NCI-H345 treated with DMSO at 0.1 percent for 48 hours (cell line): ENCODE data around the gene MLYCD.

Experiments used
- DNase-seq: peaks from one replicate; lab custom pipeline; 2025; ENCODE audit not compliant: unreplicated experiment; lab: John Stamatoyannopoulos, UW

Gene MLYCD

DNA sequence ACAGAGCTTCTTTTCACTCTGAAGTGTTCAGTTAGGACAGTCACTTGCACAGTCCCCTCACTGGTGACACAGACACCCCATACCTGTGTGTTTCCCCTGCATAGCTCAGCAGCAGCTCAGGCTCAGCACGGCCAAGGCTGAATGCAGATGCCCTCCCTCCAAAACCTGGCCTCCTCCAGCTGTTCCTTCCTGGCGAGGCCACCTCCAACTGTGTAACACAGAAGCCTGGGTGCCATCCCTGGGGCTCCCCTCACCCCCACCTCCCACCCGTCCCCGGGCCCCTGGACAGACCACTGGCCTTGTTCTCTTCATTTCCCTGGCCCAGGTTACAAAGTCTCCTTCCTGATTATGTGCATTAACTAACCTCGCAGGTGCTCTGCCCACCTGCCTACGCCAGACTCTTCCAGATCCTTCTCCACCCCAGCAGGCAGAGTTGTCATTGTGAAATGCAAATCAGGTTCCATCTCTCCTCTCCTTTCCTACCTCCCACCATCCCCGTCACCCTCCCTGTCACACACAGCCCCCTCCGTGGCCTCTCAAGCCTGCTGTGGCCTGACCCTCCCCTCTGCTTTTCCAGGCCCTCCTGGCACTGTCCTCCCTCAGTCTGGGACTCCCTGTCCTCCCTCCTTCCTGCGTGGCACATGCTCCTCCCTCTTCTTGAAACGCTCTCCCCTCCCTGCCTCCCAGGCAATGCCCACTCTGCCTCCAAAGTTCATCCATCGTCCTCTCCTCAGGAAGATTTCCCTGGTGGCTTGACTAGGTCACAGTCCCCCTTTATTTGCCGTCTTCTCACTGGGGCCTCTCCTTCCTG, 26.4 kb downstream of the MLYCD start:
- no peak for DNase-seq

DNA sequence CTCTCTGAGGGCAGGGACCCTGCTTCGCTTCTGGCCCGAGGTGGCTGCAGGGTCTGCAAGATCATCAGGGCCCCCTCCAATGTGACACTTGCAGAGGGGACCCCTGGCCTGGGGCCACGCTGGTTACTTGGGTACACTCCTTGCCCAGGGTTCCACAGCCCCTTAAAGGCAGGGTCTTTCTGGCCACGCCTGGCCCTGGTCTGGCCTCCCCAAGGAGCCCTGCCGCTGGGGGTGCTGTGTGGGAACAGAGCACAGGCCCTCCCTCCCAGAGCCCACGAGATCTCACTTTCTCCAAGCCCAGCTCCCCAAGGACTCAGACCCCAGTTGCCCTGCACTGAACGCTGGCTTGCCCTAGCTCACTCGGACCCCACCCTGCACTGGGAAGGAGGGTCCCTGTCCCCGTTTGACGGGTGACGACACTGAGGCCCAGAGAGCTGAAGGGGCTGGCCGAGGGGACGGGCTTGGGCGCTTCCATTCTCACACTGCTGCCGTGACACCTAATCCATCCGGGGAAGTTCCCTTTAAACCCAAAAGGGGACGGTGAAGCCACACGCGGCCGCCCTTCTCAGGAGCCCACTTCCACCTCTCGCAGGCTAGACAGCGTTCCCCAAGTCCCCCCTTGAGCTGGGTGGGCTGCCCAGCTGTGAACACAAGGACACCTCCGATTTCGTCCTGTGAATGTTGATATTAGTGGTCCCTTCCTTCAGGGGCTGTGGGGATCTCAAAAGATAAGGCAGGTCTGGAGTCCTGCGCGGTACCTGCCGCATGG, 27.2 kb downstream of the MLYCD start:
- no peak for DNase-seq

- no peak for DNase-seq
These were observed 27.9 kb downstream of the MLYCD start for GRCh38 chr16:83926726-83927397.

DNA sequence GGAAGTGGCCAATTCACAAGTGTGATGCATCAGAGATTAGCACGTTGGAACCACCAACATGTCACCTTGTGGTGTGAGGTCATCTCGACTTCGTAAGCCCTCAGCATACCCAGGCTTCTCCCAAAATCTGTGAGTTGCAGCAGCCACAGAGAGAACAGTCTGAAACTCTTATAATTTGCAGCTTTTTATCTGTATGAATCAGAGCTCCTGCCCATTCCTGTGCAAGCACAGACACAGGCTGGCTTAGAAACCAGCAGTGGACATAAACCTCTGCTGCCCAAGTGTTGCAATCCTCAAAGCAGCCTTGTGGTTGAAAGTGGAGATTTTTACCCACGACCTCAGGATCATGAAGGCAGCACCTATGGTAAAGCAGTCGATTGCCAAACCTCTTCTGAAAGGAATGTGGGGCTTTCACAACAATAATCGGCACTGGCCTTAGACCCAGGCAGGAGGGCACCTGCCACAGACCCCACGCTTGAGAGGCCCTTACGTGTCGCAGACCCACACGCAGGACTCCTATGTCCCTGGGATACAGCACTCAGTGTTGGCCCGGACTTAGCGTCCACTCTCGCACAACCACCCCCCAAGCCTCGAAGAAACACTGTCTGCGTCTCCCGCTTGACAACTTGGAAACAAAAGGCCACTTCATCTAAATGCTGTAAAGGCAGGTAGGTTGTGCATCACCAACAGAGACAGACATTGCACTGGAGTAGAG, 29.6 kb downstream of the MLYCD start:
- DNase-seq: no peak

DNA sequence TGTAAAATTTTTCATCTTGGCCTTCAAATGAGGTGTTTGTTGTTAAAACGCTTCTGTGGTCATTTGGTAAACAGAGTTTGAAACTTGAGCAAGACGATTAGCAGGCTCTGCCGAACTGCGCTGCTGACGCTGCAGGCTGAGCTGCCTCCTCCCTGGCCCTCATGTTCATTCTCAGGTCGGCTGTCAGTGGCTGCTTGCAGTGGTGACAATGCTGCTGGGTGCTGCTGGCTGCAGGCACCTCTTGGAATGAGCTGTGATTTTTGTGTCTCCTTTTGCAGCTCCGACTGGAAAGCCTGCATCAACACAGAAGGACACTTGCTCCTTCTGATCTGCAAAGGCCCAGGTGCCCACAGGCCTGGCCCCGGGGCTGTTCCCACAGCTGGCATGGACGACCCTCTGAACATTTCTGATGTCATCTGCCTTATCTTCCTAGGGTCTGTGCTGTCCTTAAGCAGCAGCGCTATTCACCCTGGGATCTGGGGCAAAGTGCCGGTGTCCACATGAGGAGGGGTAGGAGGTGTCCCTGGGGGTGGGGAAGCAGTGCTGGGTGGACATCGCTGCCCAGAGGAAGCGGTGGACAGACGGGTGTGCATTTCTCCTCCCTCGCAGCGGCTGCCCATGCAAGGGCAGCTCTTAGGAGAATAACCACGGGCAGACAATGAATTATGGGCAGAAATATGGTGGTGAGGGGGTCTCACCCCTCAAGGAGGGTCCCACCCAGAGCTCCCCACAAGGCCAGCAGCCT, 31.1 kb downstream of the MLYCD start:
- no peak for DNase-seq

- DNase-seq: no peak
These were observed 32.0 kb downstream of the MLYCD start for GRCh38 chr16:83930730-83931500.

DNA sequence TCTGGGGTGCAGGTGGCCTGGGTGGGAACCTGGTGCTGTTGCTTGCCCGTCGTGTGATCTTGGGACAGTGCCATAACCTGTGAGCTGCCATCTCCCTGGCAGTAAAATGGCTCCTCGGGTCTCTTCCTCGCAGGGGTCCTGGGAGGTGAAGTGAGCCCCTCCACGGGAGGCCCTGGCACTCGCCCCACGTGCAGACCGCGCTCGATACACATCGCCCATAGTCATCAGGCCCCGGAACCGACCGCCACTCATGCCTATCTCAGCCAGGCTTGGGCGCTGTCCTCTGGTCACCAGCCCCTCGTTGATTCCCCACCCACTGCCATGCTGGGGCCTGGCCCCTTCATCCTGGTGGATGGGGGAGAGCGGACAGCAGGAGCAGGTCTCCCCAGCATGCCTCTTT, 32.6 kb downstream of the MLYCD start:
- no peak for DNase-seq

DNA sequence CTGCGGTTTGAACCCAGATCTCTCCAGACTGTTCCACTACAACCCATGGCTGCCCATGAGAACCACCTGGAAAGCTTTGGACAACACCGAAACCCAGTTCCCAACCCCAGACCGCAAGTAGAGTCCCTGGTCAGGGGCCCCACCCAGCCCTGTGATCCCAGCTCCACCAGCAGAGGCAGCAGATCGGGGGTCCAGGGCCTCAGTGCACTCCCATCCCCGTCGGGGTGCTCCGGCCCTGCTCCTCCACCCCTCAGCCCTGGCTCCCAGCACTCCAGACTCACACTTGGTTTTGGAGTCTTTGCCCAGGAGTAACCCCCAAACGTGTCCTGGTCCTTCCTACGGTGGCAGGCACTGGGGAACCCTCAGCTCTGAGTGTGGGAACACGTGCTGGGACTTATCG, 33.4 kb downstream of the MLYCD start:
- DNase-seq: no peak

DNA sequence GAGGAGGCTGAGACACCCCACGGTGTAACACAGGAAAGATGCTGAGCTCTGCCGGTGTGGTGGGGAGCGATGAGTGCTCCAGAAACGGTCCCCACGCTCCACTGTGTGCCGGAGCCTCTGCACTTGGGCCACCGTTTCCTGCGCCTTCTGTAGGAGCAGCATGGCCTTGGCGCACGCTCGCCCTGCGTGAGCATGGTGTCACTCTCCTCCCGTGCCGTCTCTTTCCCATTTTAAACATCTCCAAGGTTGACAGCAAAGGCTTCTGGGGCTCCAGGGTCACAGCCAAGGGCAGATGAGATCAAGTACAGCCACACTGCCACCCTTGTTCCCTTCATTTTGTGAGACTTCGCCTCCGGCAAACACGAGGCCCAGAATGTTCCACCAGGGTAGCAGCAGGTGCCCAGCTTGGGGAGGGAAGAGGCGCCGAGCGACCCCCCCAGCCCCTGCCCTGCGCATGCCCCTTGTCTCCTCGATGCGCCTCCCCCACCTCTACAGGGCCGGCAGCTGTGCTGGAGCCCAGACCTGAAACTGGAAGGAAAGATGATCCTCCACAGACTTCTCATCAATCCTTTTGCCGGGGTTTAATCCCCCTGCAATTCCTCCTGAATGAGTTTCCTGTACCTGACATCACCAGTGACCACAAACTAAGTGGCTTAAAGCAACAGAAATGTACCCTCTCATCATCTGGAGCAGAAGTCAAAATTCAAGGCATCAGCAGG, 34.2 kb downstream of the MLYCD start:
- DNase-seq: no peak

GRCh38 chr16:83933885-83934683, 35.2 kb downstream of the MLYCD start:
- no peak for DNase-seq

DNA sequence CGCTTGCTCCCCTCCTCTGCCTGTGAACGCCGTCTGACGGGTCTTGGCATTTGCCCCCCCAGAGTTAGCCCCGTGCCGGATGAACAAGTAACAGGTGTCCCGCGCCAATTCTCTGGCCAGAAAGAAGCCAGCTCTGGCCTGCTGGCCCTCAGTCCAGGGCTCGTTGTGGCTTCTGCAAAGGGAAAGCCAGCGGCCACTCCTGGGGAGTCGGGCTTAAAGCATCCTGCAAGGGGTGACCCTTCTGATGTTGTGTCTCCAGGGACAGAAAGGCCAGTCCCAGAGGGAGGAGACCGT, 35.7 kb downstream of the MLYCD start:
- DNase-seq: no peak

- no peak for DNase-seq
These were observed 36.3 kb downstream of the MLYCD start for GRCh38 chr16:83935005-83935857.

DNA sequence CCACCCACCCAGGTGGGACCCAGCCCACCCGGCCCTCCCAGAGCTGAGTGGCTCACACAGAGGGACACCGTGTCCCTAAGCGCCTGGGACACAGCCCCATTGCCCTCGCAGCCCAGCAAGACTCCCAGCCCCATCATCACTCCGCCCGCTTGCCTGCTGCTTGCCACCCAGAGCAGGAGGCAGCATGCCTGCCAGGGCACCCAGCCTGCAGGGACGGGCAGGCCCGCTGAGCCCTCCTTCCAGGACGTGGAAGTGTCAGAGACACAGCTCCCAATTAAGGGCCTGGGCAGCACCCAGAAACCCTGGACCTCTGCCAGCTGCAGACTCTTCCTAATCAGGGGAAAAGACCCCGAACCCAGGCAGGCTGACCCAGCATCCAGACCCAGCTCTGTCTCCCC, 36.9 kb downstream of the MLYCD start:
- DNase-seq: no peak

DNA sequence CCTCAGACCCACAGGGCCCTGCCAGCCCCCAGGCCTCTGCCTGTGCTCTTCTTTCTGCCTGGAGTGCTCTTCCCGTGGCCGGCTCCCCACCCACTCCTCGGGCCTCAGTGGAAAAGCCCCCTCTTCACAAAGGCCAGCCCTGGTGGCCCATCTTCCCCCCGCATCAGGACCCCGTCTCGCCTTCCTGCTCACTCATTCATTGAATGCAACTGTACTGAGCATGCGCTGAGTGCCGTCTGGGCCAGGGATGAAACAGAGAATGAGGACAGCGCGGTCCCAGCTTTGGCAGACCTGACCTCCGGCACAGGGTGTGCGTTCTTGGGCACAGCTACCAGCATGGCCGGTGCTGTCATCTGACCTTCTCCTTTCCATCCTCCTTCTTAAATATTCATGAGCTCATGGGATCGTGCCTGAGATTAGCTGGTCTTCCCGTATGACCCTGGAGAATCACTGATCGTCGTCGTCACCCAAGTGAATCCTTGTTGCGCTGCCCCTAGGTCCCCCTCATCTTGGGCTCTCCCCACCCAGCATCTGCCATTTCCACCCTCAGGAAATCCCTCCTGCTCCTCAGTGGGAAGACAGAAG, 37.8 kb downstream of the MLYCD start:
- DNase-seq: no peak

GRCh38 chr16:83937267-83937666, 38.4 kb downstream of the MLYCD start:
- no peak for DNase-seq

GRCh38 chr16:83937922-83938885, 39.3 kb downstream of the MLYCD start:
- no peak for DNase-seq
